GM18502 (cell line): ENCODE results near the gene ZBTB43.
A peak's percentile ranks its signal among the peaks of the same experiment; 100 is the strongest.
"Not testable (repeated sequence)": the region's sequence is repeated elsewhere in the genome, so short reads cannot be mapped to it uniquely, and the experiment has no call there.

Experiments
- ATAC-seq: cut with Tn5 transposase; IDR thresholded peaks from one replicate; pipeline ENCODE4 v1.9.1; 2021; ENCODE audit warnings: mild to moderate bottlenecking; ENCODE audit not compliant: unreplicated experiment, poor library complexity

The ZBTB43 gene, protein sequence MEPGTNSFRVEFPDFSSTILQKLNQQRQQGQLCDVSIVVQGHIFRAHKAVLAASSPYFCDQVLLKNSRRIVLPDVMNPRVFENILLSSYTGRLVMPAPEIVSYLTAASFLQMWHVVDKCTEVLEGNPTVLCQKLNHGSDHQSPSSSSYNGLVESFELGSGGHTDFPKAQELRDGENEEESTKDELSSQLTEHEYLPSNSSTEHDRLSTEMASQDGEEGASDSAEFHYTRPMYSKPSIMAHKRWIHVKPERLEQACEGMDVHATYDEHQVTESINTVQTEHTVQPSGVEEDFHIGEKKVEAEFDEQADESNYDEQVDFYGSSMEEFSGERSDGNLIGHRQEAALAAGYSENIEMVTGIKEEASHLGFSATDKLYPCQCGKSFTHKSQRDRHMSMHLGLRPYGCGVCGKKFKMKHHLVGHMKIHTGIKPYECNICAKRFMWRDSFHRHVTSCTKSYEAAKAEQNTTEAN

DNA sequence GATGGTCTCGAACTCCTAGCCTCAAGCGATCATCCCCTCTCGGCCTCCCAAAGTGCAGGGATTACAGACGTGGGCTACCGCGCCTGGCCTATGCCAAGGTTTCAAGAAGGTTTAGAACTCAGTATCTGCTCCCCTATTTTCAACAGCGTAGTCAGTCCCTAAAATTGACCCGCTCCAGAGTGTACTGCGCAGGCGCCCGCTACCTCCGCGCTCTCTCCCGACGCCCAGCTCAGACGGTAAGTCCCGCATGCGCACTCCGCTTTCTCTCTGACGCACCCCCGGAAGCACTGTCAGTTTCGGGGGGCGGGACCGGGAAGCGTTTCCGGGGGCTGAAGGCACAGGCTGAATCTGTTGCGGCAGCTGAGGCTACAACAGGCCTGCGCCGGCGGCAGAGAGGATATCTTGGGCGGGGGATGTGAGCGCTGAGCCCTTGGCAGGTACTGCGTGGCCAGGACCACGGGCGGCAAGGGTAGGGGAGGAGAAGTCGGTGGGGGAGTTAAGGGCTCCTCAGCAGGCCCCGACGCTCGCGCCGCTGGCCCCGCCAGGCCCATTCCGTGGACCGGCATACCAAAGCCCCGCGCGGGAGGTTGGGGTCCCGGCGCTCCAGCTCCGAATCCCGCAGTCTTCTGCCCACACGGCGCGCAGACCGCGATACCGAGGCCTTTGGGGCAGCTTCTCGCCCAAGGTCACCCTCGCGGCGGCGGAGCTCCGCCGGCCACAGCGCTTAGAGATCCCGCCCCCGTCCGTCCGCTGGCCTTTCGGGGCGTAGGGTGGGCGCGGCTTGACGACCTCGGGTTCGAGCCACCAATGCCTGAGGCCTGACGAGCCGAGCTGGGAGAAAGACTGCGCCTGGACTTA, at the start of gene ZBTB43:
Gene ZBTB43 (plus strand): TSS at position 345 of the 858 bp plus-strand sequence. CDS start 27,470 bp downstream, outside the sequence.
- ATAC-seq: peak; percentile 69

DNA sequence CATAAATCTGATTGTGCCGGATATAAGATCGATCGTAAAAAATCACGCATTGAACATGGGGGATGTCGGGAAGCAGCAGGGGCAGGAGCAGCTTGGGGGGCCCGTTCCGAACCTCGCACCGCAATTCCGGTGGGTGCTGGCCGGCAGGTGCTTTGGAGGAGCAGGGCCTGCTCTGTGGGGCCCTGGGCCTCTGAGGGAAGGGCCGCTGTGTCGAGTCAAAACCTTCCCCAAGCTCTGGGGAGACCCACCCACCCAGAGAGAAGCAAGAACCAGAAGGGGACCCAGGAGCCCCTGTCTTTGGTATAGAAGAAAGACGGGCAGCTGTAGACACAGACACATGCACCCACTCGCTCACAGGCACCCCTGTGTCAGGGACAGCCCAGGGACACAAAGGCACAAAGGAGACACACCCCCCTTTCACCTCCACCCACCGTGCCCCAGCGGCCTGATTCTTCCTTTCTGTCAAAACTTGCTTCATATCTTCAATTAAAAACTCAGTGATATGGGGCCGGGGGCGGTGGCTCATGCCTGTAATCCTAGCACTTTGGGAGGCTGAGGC, 49.4 kb upstream of the ZBTB43 start:
- no peak for ATAC-seq

DNA sequence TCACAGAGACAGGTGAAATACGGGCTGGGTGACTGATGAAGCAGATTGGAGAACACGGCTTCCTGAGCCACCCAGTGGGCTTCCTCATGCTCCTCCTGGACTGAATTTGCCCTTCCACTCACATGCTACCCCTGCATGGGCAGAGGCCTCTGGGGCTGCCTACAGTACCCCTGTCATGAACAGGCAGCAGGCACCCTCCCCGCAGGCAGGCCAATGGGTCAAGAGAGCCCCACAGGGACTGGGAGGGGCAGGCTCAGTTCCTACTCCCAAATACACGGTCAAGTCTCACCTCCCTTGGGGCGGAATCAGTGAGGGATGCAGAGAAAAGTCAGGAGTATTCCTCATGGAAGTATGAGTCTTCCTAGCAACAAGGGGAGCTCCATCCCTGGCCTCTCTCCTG, 48.6 kb upstream of the ZBTB43 start:
- ATAC-seq: no peak

DNA sequence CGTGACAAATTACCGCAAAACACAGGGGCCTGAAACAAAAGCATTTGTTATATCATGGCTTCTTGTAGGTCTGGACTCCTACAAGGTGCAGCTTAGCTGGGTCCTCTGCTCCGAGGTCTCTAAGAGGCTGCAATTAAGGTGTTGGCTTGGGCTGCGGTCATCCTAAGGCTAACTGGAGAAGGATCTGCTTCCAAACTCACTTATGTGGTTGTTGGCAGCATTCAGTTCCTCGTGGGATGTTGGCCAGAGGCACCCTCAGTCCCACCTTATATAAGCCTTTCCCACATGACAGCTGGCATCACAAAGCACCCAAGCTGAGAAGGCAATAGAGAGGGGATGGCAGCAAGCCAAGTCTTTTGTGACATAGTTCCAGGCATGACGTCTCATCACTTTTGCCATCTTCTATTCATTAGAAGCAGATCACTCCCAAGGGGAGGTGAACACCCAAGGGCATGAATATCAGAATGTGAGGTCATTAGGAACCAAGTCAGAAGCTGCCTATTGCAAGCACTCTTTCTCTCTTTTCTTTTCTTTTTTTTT, 47.9 kb upstream of the ZBTB43 start:
- ATAC-seq: no peak

DNA sequence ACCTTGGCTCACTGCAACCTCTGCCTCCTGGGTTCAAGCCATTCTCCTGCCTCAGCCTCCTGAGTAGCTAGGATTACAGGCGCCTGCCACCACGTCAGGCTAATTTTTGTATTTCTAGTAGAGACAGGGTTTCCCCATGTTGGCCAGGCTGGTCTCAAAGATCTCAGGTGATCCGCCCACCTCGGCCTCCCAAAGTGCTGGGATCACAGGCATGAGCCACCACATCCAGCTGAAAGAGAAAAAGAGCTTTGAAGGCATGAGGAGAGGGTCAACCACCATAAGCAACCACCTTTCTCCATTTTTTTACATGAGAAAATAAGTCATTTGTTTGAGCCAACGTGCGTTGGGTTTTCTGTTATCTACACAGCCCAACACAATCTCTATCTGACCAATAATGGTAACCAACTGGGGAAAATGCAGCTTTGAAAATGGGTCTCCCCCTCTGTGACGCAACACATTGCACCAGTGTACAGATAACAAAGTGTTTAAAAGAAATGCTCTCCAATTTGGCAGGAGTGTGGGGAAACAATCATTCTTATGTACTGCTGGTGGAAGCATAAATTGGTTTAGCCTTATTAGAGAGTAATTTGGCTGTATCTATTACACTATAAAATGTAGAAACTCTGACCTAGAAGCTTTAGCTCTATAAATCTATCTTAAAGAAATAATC, 45.8 kb upstream of the ZBTB43 start:
- no peak for ATAC-seq

DNA sequence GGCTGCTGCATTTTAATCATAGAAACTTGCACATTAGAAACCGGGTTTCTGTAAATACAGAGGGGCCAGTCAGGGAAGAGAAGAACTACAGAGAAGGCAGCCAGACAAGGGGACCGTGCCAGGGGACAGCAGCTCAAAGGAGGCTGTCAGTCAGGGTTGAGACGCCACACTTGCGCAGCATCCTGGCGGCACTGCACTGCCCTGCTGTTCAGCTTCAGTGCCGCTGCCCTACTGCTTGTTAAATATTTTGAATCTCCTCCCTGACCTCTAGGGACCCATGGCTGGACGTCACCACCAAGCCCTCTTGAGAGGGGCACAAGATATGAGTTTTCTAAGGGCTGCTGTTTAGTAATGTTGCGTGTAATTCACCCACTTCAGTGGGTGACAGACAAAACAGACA, 43.6 kb upstream of the ZBTB43 start:
- ATAC-seq: no peak

DNA sequence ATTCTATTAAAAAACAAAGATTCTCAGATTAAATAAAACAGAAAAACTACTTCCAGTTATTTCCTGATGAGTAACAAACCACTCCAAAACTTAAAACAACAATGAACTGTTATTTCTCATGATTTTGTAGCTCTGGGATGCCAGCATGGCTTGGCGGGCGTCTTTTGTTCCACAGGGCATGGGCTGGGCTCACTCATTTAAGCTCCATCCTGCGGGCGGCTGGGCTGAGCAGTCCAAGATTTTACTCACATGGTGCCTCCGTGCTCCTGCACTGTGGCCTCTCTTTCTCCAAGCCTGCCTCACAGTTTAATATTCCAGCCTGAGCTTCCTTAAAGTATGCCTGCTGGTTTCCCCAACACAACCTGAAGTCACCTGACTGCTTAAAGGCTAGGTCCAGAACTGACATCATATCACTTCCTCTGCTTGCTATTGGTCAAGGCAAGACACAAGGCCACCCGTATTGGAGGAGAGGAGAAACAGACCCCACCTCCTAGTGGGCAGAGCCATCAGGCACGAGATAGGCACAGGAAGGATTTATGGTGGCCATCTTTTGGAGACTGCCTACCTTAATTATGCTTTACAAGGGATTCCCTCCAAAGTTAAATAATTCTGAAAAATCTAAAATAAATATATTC, 41.6 kb upstream of the ZBTB43 start:
- ATAC-seq: no peak

DNA sequence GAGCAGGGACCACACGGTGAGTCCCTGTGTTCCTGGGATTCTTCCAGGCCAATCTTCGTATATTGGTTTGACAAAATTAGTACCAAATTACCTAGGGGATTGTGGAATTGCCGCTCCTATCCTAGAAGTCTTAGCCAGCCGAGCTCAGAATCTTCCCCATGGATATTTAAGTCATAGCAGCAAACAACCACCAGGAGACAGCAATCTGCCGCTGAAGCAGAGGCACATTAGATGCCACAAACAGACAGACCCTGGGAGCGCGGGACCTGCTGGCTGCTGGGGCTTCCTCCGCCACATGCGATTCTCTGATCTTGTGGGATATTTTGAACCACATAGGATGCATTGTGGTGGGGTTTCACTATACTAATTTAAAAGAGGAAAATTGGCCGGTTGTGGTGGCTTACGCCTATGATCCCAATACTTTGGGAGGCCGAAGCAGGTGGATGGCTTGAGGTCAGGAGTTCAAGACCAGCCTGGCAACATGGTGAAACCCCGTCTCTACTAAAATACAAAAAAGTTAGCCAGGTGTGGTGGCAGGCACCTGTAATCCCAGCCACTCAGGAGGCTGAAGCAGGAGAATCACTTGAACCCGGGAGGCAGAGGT, 31.7 kb upstream of the ZBTB43 start:
- ATAC-seq: no peak

DNA sequence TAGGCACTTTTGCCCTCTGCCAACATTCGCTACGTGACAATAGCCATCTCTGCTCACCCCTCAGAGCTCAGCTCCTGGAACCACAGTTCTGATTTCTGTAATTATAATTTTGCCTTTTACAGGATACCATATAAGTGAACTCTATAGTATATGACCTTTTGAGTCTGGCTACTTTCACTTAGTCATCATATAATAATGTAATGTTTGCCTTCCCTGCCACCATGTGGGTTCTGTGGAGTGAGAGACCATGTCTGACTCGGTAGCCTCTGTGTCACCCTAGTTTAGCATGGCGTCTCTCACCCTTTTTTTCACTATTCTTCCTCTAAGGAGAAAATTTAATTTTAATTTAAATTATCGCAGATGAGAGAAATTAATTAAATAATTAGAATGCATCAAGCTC, 28.9 kb upstream of the ZBTB43 start:
- ATAC-seq: no peak

DNA sequence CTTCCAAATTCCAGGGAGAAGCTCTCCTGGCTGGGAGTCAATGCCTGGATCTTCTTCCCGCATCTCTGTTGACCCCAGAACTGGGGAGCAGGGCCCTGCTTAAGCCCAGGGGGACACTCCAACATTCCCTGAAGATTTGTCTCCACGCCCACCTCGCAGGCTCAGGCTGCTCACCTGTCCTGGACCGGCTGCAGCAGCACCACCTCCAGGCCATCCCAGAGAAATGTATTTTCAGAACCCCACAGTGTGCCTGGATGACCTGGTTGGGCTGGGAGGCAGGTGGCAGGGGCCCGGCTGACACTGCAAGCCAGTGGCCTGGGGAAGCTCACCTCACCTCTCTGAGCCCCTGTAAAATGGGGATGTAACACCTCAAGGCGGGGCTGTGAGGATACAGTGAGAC, 27.1 kb upstream of the ZBTB43 start:
- no peak for ATAC-seq

DNA sequence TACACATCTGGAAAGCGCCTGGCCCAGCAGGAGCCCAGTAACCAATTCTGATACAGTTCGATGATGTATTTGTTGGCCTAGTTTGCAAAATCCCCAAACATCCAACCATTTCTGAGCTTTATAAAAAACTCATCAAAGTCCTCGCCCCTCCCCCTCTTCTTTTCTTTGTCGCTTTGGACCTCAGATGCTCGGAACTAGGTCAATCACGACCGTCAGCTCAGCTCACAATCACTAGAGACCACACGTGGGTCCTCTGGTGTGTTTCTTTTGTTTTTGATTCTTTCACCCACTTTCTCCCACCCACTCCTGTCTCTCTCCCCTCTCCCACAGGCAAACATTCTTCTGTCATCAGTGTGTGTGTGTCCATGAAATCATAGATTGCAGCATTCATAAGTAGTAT, 26.7 kb upstream of the ZBTB43 start:
- ATAC-seq: no peak

DNA sequence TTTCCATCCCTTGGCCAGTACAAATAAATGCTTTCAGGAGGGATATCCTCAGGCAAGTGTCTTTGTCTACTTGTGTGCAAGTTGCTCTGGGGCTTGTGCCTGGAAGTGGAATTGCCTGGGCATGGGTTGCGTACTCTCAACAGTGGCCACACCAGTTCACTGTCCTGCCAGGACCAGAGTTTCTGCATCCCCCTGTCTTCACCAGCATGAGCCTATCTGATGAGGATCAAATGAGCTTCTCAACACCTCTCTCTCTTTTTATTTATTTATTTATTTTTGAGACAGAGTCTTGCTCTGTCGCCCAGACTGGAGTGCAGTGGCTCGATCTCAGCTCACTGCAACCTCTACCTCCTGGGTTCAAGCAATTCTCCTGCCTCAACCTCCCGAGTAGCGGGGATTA, 26.1 kb upstream of the ZBTB43 start:
- ATAC-seq: not testable (repeated sequence)

DNA sequence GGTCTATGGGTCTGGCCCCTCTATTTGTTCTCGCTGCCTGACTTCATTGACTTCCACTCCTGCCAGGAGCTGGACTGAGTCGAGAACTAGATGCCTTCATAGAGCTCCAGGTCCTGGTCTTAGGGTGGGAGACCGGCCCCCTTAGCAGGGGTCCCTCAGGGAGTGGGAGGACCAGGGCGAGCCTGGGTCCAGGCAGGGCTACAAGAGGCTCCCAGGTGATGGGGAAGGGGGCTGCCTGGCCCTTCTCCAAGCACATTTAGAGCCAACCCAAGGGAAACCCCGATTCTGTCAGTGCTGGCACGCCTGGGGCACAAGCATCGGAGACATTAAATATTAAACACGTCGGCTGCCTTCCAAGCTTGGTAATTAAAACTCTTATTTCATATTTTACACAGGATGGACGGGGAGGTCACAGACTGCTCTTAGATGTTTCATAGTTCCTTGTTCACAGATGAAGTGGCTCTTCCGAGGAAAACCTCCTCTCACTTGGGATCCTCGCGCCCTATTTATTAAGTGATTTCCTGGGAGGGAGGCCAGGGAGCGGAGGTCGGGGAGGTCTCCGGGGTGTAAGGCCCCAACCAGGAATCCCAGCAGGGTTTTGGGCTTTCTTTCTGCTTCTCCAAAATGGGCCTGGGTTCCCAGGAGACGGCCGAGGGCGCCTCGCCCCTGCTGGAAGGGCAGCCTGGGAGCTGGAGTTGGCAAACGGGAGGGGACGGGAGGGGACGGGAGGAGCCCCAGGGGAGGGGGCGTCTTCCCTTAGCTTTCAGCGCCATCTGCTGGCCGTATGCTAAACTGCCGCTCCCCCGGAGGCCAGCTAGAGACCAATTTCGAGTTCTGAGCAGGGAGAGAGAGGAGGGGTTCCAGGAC, 23.4 kb upstream of the ZBTB43 start:
- ATAC-seq: no peak

DNA sequence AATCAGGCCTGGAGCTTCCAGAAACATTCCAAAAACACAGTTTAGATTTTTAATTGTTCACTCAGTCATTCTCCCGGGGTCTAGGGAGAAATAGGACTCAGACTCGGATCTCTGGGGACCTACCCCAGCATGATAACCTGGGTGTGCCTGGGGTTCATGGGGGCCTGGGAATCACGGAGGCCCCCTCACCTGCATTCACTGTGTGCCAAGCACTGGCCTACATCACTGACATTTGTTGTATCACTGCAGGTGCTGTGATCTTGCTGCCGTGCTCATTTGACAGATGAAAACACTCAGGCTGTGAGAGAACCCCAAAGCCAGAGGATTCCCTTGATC, 22.8 kb upstream of the ZBTB43 start:
- ATAC-seq: no peak

DNA sequence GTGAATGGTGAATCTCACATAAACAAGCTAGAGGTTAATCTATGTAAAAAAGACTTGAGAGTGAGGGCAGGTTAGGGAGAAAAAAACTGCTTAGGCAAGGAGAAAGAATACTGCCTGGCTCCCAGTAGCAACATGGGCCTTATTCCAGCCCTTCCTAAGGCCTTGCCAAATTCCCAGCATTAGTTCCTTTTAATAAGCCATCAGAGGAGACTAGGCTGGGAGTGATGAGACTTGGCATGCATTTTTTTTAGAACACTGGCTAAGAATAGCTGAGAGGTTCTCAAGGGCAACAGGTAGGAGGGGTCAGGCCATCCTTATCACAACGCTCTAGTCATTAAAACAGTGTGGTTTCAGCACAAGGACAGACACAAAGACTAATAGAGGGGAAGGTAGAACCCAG, 20.9 kb upstream of the ZBTB43 start:
- ATAC-seq: no peak

DNA sequence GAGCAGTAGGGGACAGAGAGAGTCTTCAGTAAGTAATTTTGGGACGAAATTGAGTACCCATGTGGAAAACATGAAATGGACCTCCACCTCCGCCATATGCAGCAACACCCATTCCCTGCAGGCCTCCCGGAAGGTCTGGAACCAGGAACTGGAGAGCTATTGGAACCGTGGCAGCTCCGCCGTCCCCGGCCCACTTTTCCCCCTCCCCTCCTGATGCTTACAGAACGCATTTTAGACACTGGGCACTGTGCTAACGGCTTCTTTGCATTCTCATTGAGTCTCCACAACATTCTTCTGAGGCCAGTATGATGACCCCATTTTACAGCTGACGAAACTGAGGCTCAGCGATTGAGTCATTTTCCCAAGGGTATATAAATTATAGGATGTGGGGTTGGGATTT, 20.4 kb upstream of the ZBTB43 start:
- ATAC-seq: no peak

DNA sequence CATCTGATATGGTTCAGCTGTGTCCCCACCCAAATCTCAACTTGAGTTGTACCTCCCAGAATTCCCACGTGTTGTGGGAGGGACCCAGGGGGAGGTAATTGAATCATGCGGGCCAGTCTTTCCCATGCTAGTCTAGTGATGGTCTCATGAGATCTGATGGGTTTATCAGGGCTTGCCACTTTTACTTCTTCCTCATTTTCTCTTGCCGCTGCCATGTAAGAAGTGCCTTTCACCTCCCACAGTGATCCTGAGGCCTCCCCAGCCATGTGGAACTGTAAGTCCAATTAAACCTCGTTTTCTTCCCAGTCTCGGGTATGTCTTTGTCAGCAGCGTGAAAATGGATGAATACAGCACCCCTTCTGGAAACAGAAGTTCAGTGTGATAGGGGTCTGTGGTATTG, 20.0 kb upstream of the ZBTB43 start:
- ATAC-seq: not testable (repeated sequence)

DNA sequence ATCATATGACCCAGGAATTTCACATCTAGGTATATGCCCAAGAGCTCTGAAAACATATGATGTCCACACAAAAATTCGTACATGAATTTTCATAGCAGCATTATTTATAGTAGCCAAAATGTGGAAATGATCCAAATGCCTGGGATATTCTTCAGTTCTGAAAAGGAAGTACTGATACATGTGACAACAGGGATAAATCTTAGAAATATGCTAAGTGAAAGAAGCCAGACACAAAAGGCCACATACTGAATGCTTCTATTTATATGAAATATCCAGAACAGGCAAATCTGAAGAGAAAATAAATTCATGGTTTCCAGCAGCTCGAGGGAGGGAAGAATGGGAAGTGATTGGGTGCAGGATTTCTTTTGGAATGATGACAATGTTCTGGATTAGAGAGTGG, 16.8 kb upstream of the ZBTB43 start:
- no peak for ATAC-seq
